ENCODE measurements around the gene RAB11B. TPM values are rescaled to one million over a fixed set of nuclear protein-coding genes. Genes with fewer than 3 reads are reported as not detected.

The RAB11B gene
- total RNA-seq, 1 donor from 2014 or later: 191 TPM

DNA sequence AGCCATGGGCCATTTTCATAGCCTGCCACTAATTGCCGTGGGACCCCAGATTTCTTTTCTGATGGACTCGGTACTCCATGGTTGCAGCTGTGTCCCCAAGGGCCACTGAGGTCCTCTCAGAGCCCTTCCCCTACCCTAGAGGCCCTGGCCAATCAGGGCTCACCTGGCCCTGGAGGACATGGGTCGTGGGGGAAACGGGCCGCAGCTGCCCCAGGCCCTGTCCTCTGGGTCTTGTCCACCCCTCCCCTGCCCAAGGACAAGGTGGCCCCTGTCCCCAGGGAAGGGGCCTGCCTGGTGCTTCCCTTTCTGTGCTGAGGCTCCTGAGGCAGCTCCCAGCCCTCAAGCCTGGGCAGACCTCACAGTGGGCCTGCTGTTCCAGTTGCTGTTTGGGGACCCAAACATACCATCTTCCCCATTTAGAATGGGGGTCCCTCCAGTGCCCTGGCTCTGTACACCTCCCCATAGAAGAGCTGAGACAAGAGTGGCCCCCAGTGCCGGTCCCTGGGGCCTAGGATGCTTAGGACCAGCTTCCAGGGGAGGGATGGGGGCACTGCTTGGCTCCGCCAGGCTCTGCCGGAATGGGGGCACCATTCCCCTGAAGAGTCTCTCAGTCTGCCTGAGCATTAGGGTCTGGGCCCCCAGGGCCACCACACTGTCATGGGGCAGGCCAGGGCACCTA, 3.2 kb downstream of the RAB11B start:
- no peaks in the 10 kb centered on the region for H3K9me3 Mint-ChIP-seq (ENCODE audit: low read depth)
- no peak overlapping the region for H3K27ac Mint-ChIP-seq
- H3K4me3 Mint-ChIP-seq (ENCODE audit: low read depth): peak overlapping the region; percentile 34
- TF ChIP-seq, protein P1, sequence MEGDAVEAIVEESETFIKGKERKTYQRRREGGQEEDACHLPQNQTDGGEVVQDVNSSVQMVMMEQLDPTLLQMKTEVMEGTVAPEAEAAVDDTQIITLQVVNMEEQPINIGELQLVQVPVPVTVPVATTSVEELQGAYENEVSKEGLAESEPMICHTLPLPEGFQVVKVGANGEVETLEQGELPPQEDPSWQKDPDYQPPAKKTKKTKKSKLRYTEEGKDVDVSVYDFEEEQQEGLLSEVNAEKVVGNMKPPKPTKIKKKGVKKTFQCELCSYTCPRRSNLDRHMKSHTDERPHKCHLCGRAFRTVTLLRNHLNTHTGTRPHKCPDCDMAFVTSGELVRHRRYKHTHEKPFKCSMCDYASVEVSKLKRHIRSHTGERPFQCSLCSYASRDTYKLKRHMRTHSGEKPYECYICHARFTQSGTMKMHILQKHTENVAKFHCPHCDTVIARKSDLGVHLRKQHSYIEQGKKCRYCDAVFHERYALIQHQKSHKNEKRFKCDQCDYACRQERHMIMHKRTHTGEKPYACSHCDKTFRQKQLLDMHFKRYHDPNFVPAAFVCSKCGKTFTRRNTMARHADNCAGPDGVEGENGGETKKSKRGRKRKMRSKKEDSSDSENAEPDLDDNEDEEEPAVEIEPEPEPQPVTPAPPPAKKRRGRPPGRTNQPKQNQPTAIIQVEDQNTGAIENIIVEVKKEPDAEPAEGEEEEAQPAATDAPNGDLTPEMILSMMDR (IDR thresholded peaks at IDR 0.05; ENCODE audit: unreplicated experiment): no peak
- DNase-seq (ENCODE audit: low spot score, unreplicated experiment): no peak
- peaks cover 2% of the 10 kb centered on the region for H3K36me3 Mint-ChIP-seq (ENCODE audit: insufficient read depth)
- peaks cover 29% of the 10 kb centered on the region for H3K4me1 Mint-ChIP-seq (ENCODE audit: low read depth)
- H3K27me3 Mint-ChIP-seq: no peaks in the 10 kb centered on the region

DNA sequence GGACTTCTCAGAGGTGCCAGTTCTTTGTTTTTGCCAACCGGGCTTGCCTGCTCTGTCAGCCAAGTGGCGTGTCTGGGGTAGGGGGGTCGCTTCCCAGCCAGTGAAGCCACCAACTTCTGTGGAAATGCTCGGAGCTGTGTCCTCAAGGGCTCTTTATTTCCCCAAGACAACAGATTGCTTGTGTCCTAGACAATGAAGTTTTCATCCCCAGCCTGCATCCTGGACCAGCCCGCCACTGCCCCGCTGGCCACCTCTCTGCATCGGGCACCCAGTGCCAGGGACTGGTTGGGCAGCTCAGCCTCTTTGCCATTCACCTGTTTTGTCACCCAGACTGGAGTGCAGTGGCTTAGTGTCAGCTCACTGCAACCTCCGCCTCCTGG, 3.7 kb downstream of the RAB11B start:
- peak overlapping the region; percentile 79 for H3K27ac Mint-ChIP-seq
- peaks cover 29% of the 10 kb centered on the region for H3K4me1 Mint-ChIP-seq (ENCODE audit: low read depth)
- peaks cover 2% of the 10 kb centered on the region for H3K36me3 Mint-ChIP-seq (ENCODE audit: insufficient read depth)
- H3K27me3 Mint-ChIP-seq: no peaks in the 10 kb centered on the region
- no peaks in the 10 kb centered on the region for H3K9me3 Mint-ChIP-seq (ENCODE audit: low read depth)
- TF ChIP-seq, protein P1 (IDR thresholded peaks at IDR 0.05; ENCODE audit: unreplicated experiment): no peak
- H3K4me3 Mint-ChIP-seq (ENCODE audit: low read depth): no peak overlapping the region
- no peak for DNase-seq (ENCODE audit: low spot score, unreplicated experiment)

DNA sequence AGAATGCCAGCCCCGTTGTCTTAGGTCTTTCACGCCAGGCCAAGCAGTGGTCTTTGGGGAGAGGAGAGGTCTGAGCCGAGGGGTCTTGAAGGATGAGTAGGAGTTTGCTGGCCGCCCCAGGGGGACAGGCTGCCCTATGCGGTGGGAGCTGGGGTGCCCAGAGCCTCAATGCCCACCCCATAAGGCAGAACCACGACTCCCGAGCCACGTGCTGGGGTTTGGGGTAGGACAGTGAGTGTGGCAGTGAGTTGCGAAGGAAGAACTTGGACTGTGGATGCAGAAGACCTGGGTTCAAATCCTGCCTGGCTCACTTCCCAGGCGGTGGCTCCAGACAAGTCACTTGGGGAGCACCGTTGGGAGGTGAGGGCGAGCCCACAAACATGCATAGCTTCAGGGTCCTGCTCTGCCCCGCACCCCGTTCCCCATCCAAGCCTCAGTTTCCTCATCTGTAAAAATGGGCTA, 5.5 kb downstream of the RAB11B start:
- no peak overlapping the region for H3K27ac Mint-ChIP-seq
- no peaks in the 10 kb centered on the region for H3K9me3 Mint-ChIP-seq (ENCODE audit: low read depth)
- peaks cover 7% of the 10 kb centered on the region for H3K36me3 Mint-ChIP-seq (ENCODE audit: insufficient read depth)
- no peak for DNase-seq (ENCODE audit: low spot score, unreplicated experiment)
- H3K4me1 Mint-ChIP-seq (ENCODE audit: low read depth): peaks cover 25% of the 10 kb centered on the region
- TF ChIP-seq, protein P1 (IDR thresholded peaks at IDR 0.05; ENCODE audit: unreplicated experiment): no peak
- H3K4me3 Mint-ChIP-seq (ENCODE audit: low read depth): no peak overlapping the region
- H3K27me3 Mint-ChIP-seq: no peaks in the 10 kb centered on the region

DNA sequence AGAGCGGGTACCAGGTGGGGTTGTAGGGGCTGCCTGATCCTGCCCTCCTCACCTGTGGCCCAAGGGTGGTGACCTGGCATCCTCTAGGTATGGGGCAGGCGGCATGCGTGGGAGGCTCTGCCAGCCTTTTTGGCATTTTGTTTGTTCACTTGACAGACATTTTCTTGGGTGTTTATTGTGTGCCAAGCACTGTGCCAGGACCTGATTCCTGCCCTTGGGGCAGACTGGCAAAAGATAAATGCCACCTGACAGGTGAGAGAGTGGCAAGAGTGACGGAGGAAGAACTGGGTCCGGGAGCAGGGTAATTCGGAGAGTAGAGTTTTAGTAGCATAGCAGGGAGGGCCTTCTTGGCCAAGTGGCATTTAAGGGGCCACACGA, 6.0 kb downstream of the RAB11B start:
- H3K4me3 Mint-ChIP-seq (ENCODE audit: low read depth): no peak overlapping the region
- peak overlapping the region; percentile 88 for H3K27ac Mint-ChIP-seq

DNA sequence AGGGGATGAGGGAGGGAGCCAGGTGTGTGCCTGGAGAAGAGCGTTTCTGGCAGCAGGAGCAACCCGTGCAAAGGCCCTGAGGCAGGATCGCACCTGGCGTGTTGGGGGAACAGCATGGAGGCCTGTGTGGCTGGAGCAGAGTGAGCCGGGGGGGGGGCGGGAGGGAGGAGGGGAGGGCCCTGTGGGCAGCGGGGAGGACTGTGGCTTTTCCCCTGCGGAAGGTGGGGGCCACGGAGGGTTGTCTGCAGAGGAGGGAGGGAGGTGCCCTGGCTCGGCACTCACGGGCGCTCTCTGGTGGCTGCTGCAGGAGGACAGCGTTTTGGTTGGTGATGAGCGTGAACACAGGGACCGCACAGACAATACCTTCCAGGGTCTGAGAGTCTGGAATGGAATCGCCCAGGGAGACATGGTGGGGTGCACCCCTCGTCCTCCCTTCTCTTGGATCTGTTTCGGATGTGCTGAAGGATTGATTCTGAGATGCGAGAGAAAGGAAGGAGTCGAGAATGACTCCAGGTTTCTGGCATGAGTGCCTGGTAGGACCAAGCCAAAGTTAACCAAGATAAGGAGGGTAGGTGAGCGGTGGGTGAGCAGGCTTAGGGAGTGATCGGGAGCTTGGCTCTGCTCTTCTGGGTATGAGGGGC, 6.5 kb downstream of the RAB11B start:
- Mint-ChIP-seq H3K9me3 (ENCODE audit: low read depth) (no peaks in the 10 kb centered on the region), H3K4me3 (ENCODE audit: low read depth) (no peak overlapping the region), H3K36me3 (ENCODE audit: insufficient read depth) (peaks cover 7% of the 10 kb centered on the region), H3K27ac (peak overlapping the region; percentile 88), H3K27me3 (no peaks in the 10 kb centered on the region), H3K4me1 (ENCODE audit: low read depth) (peaks cover 21% of the 10 kb centered on the region)
- no peak for DNase-seq (ENCODE audit: low spot score, unreplicated experiment)
- TF ChIP-seq, protein P1 (IDR thresholded peaks at IDR 0.05; ENCODE audit: unreplicated experiment): peak; percentile 54

More for the DNA sequence above, 6.0 kb downstream of the RAB11B start:
- TF ChIP-seq, protein P1 (IDR thresholded peaks at IDR 0.05; ENCODE audit: unreplicated experiment): no peak
- H3K27me3 Mint-ChIP-seq: no peaks in the 10 kb centered on the region
- no peak for DNase-seq (ENCODE audit: low spot score, unreplicated experiment)
- peaks cover 23% of the 10 kb centered on the region for H3K4me1 Mint-ChIP-seq (ENCODE audit: low read depth)
- peaks cover 7% of the 10 kb centered on the region for H3K36me3 Mint-ChIP-seq (ENCODE audit: insufficient read depth)
- H3K9me3 Mint-ChIP-seq (ENCODE audit: low read depth): no peaks in the 10 kb centered on the region

All from progenitor cell of endocrine pancreas (in vitro differentiated cells).